HEK293 (cell line): Measurements from ENCODE around the gene AKAP12.

ENCODE experiments used
- BCL11A ChIP-seq: fragments of 450-650 bp; formaldehyde crosslinking; IDR thresholded peaks from 2 replicates; pipeline ENCODE4 v1.5.1; 2016; ENCODE audit warnings: low read depth, missing biosample characterization, missing genetic modification characterization
- CTCF ChIP-seq: fragments of 450-650 bp; formaldehyde crosslinking; IDR thresholded peaks from 2 replicates; pipeline ENCODE4 v1.5.1; 2016; ENCODE audit warnings: missing biosample characterization, missing genetic modification characterization
- YY1 ChIP-seq: fragments of 450-650 bp; formaldehyde crosslinking; IDR thresholded peaks from 2 replicates; pipeline ENCODE4 v1.5.1; 2018; ENCODE audit warnings: missing biosample characterization, missing genetic modification characterization

GRCh38 chr6:151300267-151300991 is 60.7 kb downstream of the AKAP12 start:
- TF ChIP-seq CTCF (tag by site-specific recombination) (no peak), YY1 (tag by site-specific recombination) (no peak), BCL11A (tag by site-specific recombination) (no peak)
